Measurements from ENCODE around the gene FSHR.

DNA sequence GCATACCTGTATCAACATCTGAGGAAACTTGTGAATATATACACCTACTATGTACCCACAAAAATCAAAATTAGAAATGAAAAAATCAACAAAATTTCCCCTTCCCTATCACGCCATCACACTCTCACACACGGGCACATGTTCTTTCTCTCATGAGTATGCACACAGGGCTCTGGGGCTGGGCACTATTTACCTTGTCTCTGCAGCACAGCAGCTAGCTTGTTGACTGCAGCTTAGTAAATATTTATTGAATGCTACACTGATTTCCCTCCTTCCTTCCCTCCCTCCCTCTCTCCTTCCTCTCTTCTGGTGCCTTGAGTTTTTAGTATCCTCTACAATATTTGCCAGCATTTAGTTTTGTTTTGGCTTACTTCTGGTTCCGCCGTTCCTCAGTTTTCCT, 216.1 kb downstream of the FSHR start:
- no peak for TF ChIP-seq POLR2A (IDR thresholded peaks at IDR 0.05)
- TF ChIP-seq, protein P1, sequence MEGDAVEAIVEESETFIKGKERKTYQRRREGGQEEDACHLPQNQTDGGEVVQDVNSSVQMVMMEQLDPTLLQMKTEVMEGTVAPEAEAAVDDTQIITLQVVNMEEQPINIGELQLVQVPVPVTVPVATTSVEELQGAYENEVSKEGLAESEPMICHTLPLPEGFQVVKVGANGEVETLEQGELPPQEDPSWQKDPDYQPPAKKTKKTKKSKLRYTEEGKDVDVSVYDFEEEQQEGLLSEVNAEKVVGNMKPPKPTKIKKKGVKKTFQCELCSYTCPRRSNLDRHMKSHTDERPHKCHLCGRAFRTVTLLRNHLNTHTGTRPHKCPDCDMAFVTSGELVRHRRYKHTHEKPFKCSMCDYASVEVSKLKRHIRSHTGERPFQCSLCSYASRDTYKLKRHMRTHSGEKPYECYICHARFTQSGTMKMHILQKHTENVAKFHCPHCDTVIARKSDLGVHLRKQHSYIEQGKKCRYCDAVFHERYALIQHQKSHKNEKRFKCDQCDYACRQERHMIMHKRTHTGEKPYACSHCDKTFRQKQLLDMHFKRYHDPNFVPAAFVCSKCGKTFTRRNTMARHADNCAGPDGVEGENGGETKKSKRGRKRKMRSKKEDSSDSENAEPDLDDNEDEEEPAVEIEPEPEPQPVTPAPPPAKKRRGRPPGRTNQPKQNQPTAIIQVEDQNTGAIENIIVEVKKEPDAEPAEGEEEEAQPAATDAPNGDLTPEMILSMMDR (IDR thresholded peaks at IDR 0.05), result no peak

Data from adrenal gland (tissue), 5 donors.